ENCODE measurements around the gene SF3B2. TPM values are rescaled to one million over a fixed set of nuclear protein-coding genes. Genes with fewer than 3 reads are reported as not detected.
A peak's percentile ranks its signal among the peaks of the same experiment; 100 is the strongest.

Gene SF3B2
- total RNA-seq, 1 donor from 2014 or later: 201 TPM

DNA sequence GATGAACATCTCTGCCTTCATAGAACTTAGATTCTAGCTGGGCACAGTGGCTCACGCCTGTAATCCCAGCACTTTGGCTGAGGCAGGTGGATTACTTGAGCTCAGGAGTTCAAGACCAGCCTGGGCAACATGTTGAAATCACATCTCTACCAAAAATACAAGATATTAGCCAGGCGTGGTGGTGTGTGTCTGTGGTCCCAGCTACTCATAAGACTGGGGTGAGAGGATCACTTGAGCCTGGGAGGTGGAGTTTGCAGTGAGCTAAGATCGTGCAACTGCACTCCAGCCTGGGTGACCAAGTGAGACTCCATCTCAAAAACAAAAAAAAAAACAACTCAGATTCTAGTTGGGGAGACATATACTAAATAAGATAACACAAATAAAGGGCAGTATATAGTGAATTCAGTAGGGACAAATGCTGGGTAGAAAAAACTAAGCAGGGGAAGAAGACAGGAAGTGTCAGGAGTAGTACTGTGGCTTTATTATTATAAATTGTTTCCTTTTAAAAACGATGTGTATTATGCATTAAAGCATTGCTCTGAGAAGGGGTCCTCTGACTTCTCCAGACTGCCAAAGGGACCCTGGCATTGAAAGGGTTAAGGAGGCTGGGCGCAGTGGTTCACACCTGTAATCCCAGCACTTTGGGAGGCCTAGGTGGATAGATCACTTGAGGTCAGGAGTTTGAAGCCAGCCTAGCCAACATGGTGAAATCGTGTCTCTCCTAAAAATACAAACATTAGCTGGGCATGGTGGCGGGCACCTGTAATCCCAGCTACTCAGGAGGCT lies 64.6 kb downstream of the SF3B2 start:
- DNase-seq (ENCODE audit: low spot score in 2 of 2, unreplicated experiment in 2 of 2): no peak
- no peak overlapping the region for H3K4me3 Mint-ChIP-seq
- no peak for TF ChIP-seq CTCF (IDR thresholded peaks at IDR 0.05; ENCODE audit: unreplicated experiment)
- H3K36me3 Mint-ChIP-seq: no peaks in the 10 kb centered on the region
- H3K27ac Mint-ChIP-seq: peak overlapping the region; percentile 19
- peaks cover 74% of the 10 kb centered on the region for H3K4me1 Mint-ChIP-seq
- no peaks in the 10 kb centered on the region for H3K27me3 Mint-ChIP-seq (ENCODE audit: low read depth)
- H3K9me3 Mint-ChIP-seq: no peaks in the 10 kb centered on the region

- Mint-ChIP-seq H3K36me3 (no peaks in the 10 kb centered on the region), H3K27me3 (ENCODE audit: low read depth) (no peaks in the 10 kb centered on the region), H3K9me3 (no peaks in the 10 kb centered on the region), H3K27ac (peak overlapping the region; percentile 95), H3K4me3 (no peak overlapping the region), H3K4me1 (peaks cover 53% of the 10 kb centered on the region)
- DNase-seq (ENCODE audit: low spot score in 2 of 2, unreplicated experiment in 2 of 2): no peak
- TF ChIP-seq CTCF (IDR thresholded peaks at IDR 0.05; ENCODE audit: unreplicated experiment): no peak
Observed at GRCh38 chr11:66118847-66119246, 66.7 kb downstream of the SF3B2 start.

Other genes with a start within 250 kb of the SF3B2 start
- 6.8 to 10.7 TPM (median 7.5 TPM) in 3 replicates for gene SNX32, start 218.4 kb upstream of the SF3B2 start, total RNA-seq
- gene CFL1, start 194.2 kb upstream of the SF3B2 start, total RNA-seq: 730 to 758 TPM (median 736 TPM) in 3 replicates
- gene MUS81, start 191.9 kb upstream of the SF3B2 start, total RNA-seq: 73.3 to 74.9 TPM (median 73.7 TPM) in 3 replicates
- 203 to 216 TPM (median 211 TPM) in 3 replicates for gene EFEMP2, start 179.6 kb upstream of the SF3B2 start, total RNA-seq
- gene CTSW, start 172.5 kb upstream of the SF3B2 start, total RNA-seq: not detected in 3 replicates
- gene FIBP, start 163.9 kb upstream of the SF3B2 start, total RNA-seq: 62.4 to 63.9 TPM (median 62.9 TPM) in 3 replicates
- gene CCDC85B, start 161.7 kb upstream of the SF3B2 start, total RNA-seq: 12.3 to 13.8 TPM (median 12.8 TPM) in 3 replicates
- gene FOSL1, start 152.0 kb upstream of the SF3B2 start, total RNA-seq: 2.7 to 4.3 TPM (median 3.1 TPM) in 3 replicates
- gene C11orf68, start 133.3 kb upstream of the SF3B2 start, total RNA-seq: 33.4 to 34.9 TPM (median 33.9 TPM) in 3 replicates
- gene DRAP1, start 132.9 kb upstream of the SF3B2 start, total RNA-seq: 68.5 to 74.4 TPM (median 70.9 TPM) in 3 replicates
- not detected in 3 replicates for gene TSGA10IP, start 106.9 kb upstream of the SF3B2 start, total RNA-seq
- gene SART1, start 90.6 kb upstream of the SF3B2 start, total RNA-seq: 47.1 to 55.1 TPM (median 54.4 TPM) in 3 replicates
- 34.0 to 37.0 TPM (median 34.2 TPM) in 3 replicates for gene EIF1AD, start 50.2 kb upstream of the SF3B2 start, total RNA-seq
- gene BANF1, start 49.9 kb upstream of the SF3B2 start, total RNA-seq: 170 to 195 TPM (median 176 TPM) in 3 replicates
- 1.1 to 1.2 TPM (median 1.2 TPM) in 3 replicates for gene CST6, start 40.4 kb upstream of the SF3B2 start, total RNA-seq
- gene CATSPER1, start 25.9 kb upstream of the SF3B2 start, total RNA-seq: not detected in 3 replicates
- gene GAL3ST3, start 3.2 kb upstream of the SF3B2 start, total RNA-seq: 4.7 to 5.7 TPM (median 4.9 TPM) in 3 replicates
- gene PACS1, start 17.9 kb downstream of the SF3B2 start, total RNA-seq: 81.6 to 88.0 TPM (median 87.0 TPM) in 3 replicates
- 42.0 to 43.0 TPM (median 42.9 TPM) in 3 replicates for gene KLC2, start 205.3 kb downstream of the SF3B2 start, total RNA-seq
- gene RAB1B, start 216.3 kb downstream of the SF3B2 start, total RNA-seq: 88.6 to 91.8 TPM (median 90.1 TPM) in 3 replicates
- gene CNIH2, start 225.8 kb downstream of the SF3B2 start, total RNA-seq: 10.1 to 11.5 TPM (median 10.2 TPM) in 3 replicates
- gene YIF1A, start 236.8 kb downstream of the SF3B2 start, total RNA-seq: 66.8 to 74.0 TPM (median 71.2 TPM) in 3 replicates
- 1.3 to 1.8 TPM (median 1.6 TPM) in 3 replicates for gene TMEM151A, start 239.5 kb downstream of the SF3B2 start, total RNA-seq